IMR-90 (cell line): ENCODE measurements around the gene HMX1. TPM values are rescaled to one million over a fixed set of nuclear protein-coding genes. Genes with fewer than 3 reads are reported as not detected.

Source experiments
- ATAC-seq: fragments of 200-7000 bp; cut with Tn5 transposase; 2 replicates; pipeline ENCODE4 v1.9.1; 2020; ENCODE audit warnings: low read depth, mild to moderate bottlenecking, moderate library complexity
- BruUV-seq: library from RNA; stranded (reverse); fragments of 400-500 nt; replicated peaks from 2 replicates; lab custom pipeline; 2021; lab: Mats Ljungman, UMichigan
- CTCF ChIA-PET: fragments of 300-600 bp; formaldehyde crosslinking; extraction: SDS; loops from one replicate; lab custom pipeline; 2021; ENCODE audit warnings: antibody characterized with exemption; lab: Yijun Ruan, JAX
- POLR2A ChIA-PET: fragments of 300-600 bp; sonication (Branson Sonifier 250); formaldehyde crosslinking; loops from one replicate; lab custom pipeline; 2022; ENCODE audit warnings: antibody characterized with exemption; ENCODE audit not compliant: unreplicated experiment; lab: Charles Lee
- DNase-seq: peaks from one replicate; pipeline ENCODE4 v3.0.0; 2013
- H2AFZ ChIP-seq: replicated peaks from 2 replicates; pipeline ENCODE3; 2013; ENCODE audit warnings: low read length, mild to moderate bottlenecking; ENCODE audit not compliant: poor library complexity
- H2AK5ac ChIP-seq: 2 replicates; pipeline ENCODE4 v1.6.1; 2013; ENCODE audit warnings: low read depth, low read length, inconsistent platforms
- H2AK9ac ChIP-seq: replicated peaks from 2 replicates; pipeline ENCODE3; 2013; ENCODE audit warnings: mild to moderate bottlenecking, low read depth, low read length, moderate library complexity; ENCODE audit not compliant: poor library complexity
- H2BK120ac ChIP-seq: 2 replicates; pipeline ENCODE4 v1.6.1; 2013; ENCODE audit warnings: low read depth, low read length, inconsistent platforms
- H2BK15ac ChIP-seq: 3 replicates; pipeline ENCODE4 v1.6.1; 2013; ENCODE audit warnings: low read depth, low read length, inconsistent platforms
- H2BK20ac ChIP-seq: 2 replicates; pipeline ENCODE4 v1.6.1; 2013; ENCODE audit warnings: low read depth, mild to moderate bottlenecking, inconsistent platforms, low read length, moderate library complexity
- H2BK5ac ChIP-seq: 2 replicates; pipeline ENCODE4 v1.6.1; 2013; ENCODE audit warnings: mild to moderate bottlenecking, low read depth, low read length, inconsistent platforms; ENCODE audit not compliant: poor library complexity, severe bottlenecking
- H3K14ac ChIP-seq: replicated peaks from 2 replicates; pipeline ENCODE4 v1.6.1; 2013; ENCODE audit warnings: low read depth, low read length, inconsistent platforms
- H3K18ac ChIP-seq: 2 replicates; pipeline ENCODE4 v1.6.1; 2013; ENCODE audit warnings: low read depth, low read length, control low read depth
- H3K23ac ChIP-seq: 2 replicates; pipeline ENCODE4 v1.6.1; 2013; ENCODE audit warnings: low read depth, low read length, inconsistent platforms
- H3K27ac ChIP-seq: 2 replicates; pipeline ENCODE4 v1.5.1; 2013; ENCODE audit warnings: mild to moderate bottlenecking, control low read depth, low read length; ENCODE audit not compliant: insufficient read depth
- H3K27me3 ChIP-seq: 2 replicates; pipeline ENCODE4 v1.6.1; 2013; ENCODE audit warnings: low read length; ENCODE audit not compliant: control insufficient read depth, insufficient read depth
- H3K36me3 ChIP-seq: 2 replicates; pipeline ENCODE4 v1.6.1; 2013; ENCODE audit warnings: low read length, mixed read lengths; ENCODE audit not compliant: control insufficient read depth, insufficient read depth
- H3K4ac ChIP-seq: 2 replicates; pipeline ENCODE4 v1.6.1; 2013; ENCODE audit warnings: low read depth, low read length, inconsistent platforms
- H3K4me1 ChIP-seq: 2 replicates; pipeline ENCODE4 v1.6.1; 2013; ENCODE audit warnings: low read length, mixed read lengths; ENCODE audit not compliant: control insufficient read depth, insufficient read depth
- H3K4me2 ChIP-seq: 2 replicates; pipeline ENCODE4 v1.6.1; 2013; ENCODE audit warnings: low read depth, mild to moderate bottlenecking, control low read depth, low read length, moderate library complexity
- H3K4me3 ChIP-seq: 2 replicates; pipeline ENCODE4 v1.5.1; 2013; ENCODE audit warnings: low read depth, mild to moderate bottlenecking, control low read depth, low read length, moderate library complexity; ENCODE audit not compliant: insufficient read depth
- H3K56ac ChIP-seq: 2 replicates; pipeline ENCODE4 v1.6.1; 2013; ENCODE audit warnings: low read length, inconsistent platforms; ENCODE audit not compliant: insufficient read depth; ENCODE audit errors: extremely low read depth
- H3K79me1 ChIP-seq, 2 experiments: 2 replicates each; pipeline ENCODE4 v1.6.1; 2013; ENCODE audit warnings: low read length in 2 of 2, inconsistent platforms in 1 of 2, low read depth in 1 of 2
- H3K9ac ChIP-seq: 2 replicates; pipeline ENCODE4 v1.6.1; 2013; ENCODE audit warnings: low read depth, low read length, control low read depth
- H3K9me1 ChIP-seq: 2 replicates; pipeline ENCODE4 v1.6.1; 2013; ENCODE audit warnings: low read length, inconsistent platforms; ENCODE audit not compliant: insufficient read depth
- H3K9me3 ChIP-seq: 2 replicates; pipeline ENCODE4 v1.6.1; 2013; ENCODE audit warnings: low read length; ENCODE audit not compliant: control insufficient read depth, insufficient read depth
- H4K20me1 ChIP-seq: 2 replicates; pipeline ENCODE4 v1.6.1; 2013; ENCODE audit warnings: low read length, inconsistent platforms; ENCODE audit not compliant: insufficient read depth
- H4K5ac ChIP-seq: 2 replicates; pipeline ENCODE4 v1.6.1; 2013; ENCODE audit warnings: mild to moderate bottlenecking, low read depth, low read length, control low read depth
- H4K8ac ChIP-seq, 2 experiments: 2 replicates each; pipeline ENCODE4 v1.6.1; 2013; ENCODE audit warnings: low read depth in 2 of 2, low read length in 2 of 2, control low read depth in 1 of 2, inconsistent platforms in 1 of 2
- H4K91ac ChIP-seq: 2 replicates; pipeline ENCODE4 v1.6.1; 2013; ENCODE audit warnings: low read depth, low read length, inconsistent platforms; ENCODE audit not compliant: insufficient read depth
- MAFK ChIP-seq: IDR thresholded peaks from 2 replicates; pipeline ENCODE4 v1.6.1; 2012; ENCODE audit warnings: low read depth, low read length, improper control_type of control experiment
- WGBS, 2 experiments: methylation state at CpG; one replicate each; pipeline versions ENCODE4 v1.1.5 to v1.1.7; 2013; ENCODE audit warnings: missing lambda C conversion rate in 2 of 2; ENCODE audit not compliant: insufficient read length in 1 of 2; ENCODE audit errors: extremely low coverage in 2 of 2; 5-methylcytosine and 5-hydroxymethylcytosine counted together
- dilution Hi-C: fragments of 300-500 bp; cut with HindIII; formaldehyde crosslinking; loops from one replicate; pipeline ENCODE4 v1.14.3; 2018; ENCODE audit warnings: low sequenced_read_pairs; ENCODE audit not compliant: unreplicated experiment
- in situ Hi-C: fragments of 300-500 bp; cut with MboI; formaldehyde crosslinking; loops from 3 replicates; pipeline ENCODE4 v1.14.3; 2019; ENCODE audit warnings: low sequenced_read_pairs, inconsistent platforms, mixed read lengths
- intact Hi-C: fragments of 100-400 bp; cut with micrococcal nuclease; formaldehyde crosslinking; loops from 2 replicates; pipeline ENCODE4 v1.10.0; 2022
- polyA plus RNA-seq, 3 experiments: library from polyadenylated mRNA; depleted of rRNA; stranded (reverse); fragments of >200 nt; gene quantifications; 2 replicates each; pipeline ENCODE4 v1.2.3, GENCODE V29; 2012; ENCODE audit warnings: low replicate concordance in 1 of 3
- total RNA-seq: library from RNA; depleted of rRNA; stranded (reverse); fragments of >200 nt; gene quantifications from 2 replicates; pipeline ENCODE4 v1.2.3, GENCODE V29; 2012

Gene HMX1
- total and polyA plus RNA-seq, 2 of the 4 experiments (the other 2 are of a cell fraction): not detected

- 61% methylated on average over 3 of the region's 14 CpGs; no CpG with 5 or more reads in 1 of the 2 experiments for WGBS, 2 experiments
Measured at GRCh38 chr4:8907596-8908205, 36.1 kb upstream of the HMX1 start.

More at GRCh38 chr4:8907596-8908205, 36.1 kb upstream of the HMX1 start:
- Histone ChIP-seq H3K9me3 (peaks cover 3% of the 10 kb centered on the region; the same call in 1 of the 2 replicates), H2BK20ac (no peak overlapping the region), H4K8ac (no peak overlapping the region), H4K91ac (no peak overlapping the region), H4K5ac (no peak overlapping the region), H2BK15ac (no peak overlapping the region), H3K23ac (no peak overlapping the region), H3K56ac (no peak overlapping the region), H3K4me2 (no peak overlapping the region), H3K18ac (no peak overlapping the region), H2AFZ (no peak overlapping the region), H3K4ac (no peak overlapping the region), H3K79me1 (no peaks in the 10 kb centered on the region), H3K27me3 (no peaks in the 10 kb centered on the region), H3K27ac (no peak overlapping the region), H2AK5ac (no peak overlapping the region), H4K20me1 (no peaks in the 10 kb centered on the region), H3K4me1 (no peaks in the 10 kb centered on the region), H3K36me3 (no peaks in the 10 kb centered on the region), H3K14ac (no peak overlapping the region), H2BK5ac (no peak overlapping the region), H3K9ac (no peak overlapping the region), H2BK120ac (no peak overlapping the region), H3K9me1 (no peaks in the 10 kb centered on the region), H2AK9ac (peak overlapping the region; percentile 55), H3K4me3 (no peak overlapping the region)
- dilution Hi-C loops (no loop called here), in situ Hi-C loops (no loop called here), intact Hi-C loops (no loop called here)
- ChIA-PET POLR2A (no interaction called here), CTCF (interaction anchor here (0.6 kb wide), 1 partner anchor 11 kb away, joined by 4 read pairs; no protein-coding TSS in a partner anchor)
- ATAC-seq: no peak
- BruUV-seq: no TSS peak
- no peak for DNase-seq
- TF ChIP-seq MAFK: no peak
